Astrocyte (in vitro differentiated cells and primary cell): ENCODE measurements around the gene TMEM45B. TPM values are rescaled to one million over a fixed set of nuclear protein-coding genes. Genes with fewer than 3 reads are reported as not detected.
"Not testable (repeated sequence)": the region's sequence is repeated elsewhere in the genome, so short reads cannot be mapped to it uniquely, and the experiment has no call there.

Experiments used
- DNase-seq: peaks from one replicate; pipeline ENCODE4 v3.0.0-alpha.2; 2010; ENCODE audit warnings: low read depth
- FAIRE-seq: peaks from 2 replicates; lab custom pipeline; 2011; peaks lifted over from hg19 to GRCh38; lab: Jason Lieb, UNC
- H2AFZ ChIP-seq: 2 replicates; pipeline ENCODE4 v1.6.0; 2012; ENCODE audit warnings: low read depth, low read length, inconsistent platforms
- H3K27ac ChIP-seq: 2 replicates; pipeline ENCODE4 v1.5.1; 2011; ENCODE audit warnings: low read depth, low read length, inconsistent platforms
- H3K27me3 ChIP-seq: 2 replicates; pipeline ENCODE4 v1.6.0; 2011; ENCODE audit warnings: low read length, inconsistent platforms; ENCODE audit not compliant: insufficient read depth
- H3K36me3 ChIP-seq: 2 replicates; pipeline ENCODE4 v1.5.1; 2011; ENCODE audit warnings: low read length, inconsistent platforms; ENCODE audit not compliant: insufficient read depth
- H3K4me1 ChIP-seq: 2 replicates; pipeline ENCODE4 v1.5.1; 2011; ENCODE audit warnings: low read length, inconsistent platforms; ENCODE audit not compliant: insufficient read depth
- H3K4me2 ChIP-seq: 2 replicates; pipeline ENCODE4 v1.6.0; 2012; ENCODE audit warnings: low read length, inconsistent platforms
- H3K4me3 ChIP-seq: 2 replicates; pipeline ENCODE4 v1.5.1; 2011; ENCODE audit warnings: low read depth, mild to moderate bottlenecking, low read length, inconsistent platforms; ENCODE audit not compliant: insufficient read depth
- H3K79me2 ChIP-seq: 2 replicates; pipeline ENCODE4 v1.6.0; 2012; ENCODE audit warnings: mild to moderate bottlenecking, low read length, inconsistent platforms; ENCODE audit not compliant: insufficient read depth
- H3K9ac ChIP-seq: 2 replicates; pipeline ENCODE4 v1.6.0; 2012; ENCODE audit warnings: mild to moderate bottlenecking, low read length, inconsistent platforms
- H3K9me3 ChIP-seq: 2 replicates; pipeline ENCODE4 v1.5.1; 2012; ENCODE audit warnings: low read depth, mild to moderate bottlenecking, low read length, inconsistent platforms; ENCODE audit not compliant: insufficient read depth
- H4K20me1 ChIP-seq: 2 replicates; pipeline ENCODE4 v1.6.0; 2012; ENCODE audit warnings: low read length, inconsistent platforms; ENCODE audit not compliant: insufficient read depth
- H3K27ac Mint-ChIP-seq: one replicate; pipeline ENCODE4 v1.8.0; 2021; ENCODE audit warnings: mild to moderate bottlenecking, mixed read lengths; ENCODE audit not compliant: unreplicated experiment
- H3K27me3 Mint-ChIP-seq: one replicate; pipeline ENCODE4 v1.8.0; 2021; ENCODE audit warnings: low read depth, mixed read lengths; ENCODE audit not compliant: unreplicated experiment
- H3K36me3 Mint-ChIP-seq: one replicate; pipeline ENCODE4 v1.8.0; 2021; ENCODE audit warnings: low read depth, mixed read lengths; ENCODE audit not compliant: unreplicated experiment
- H3K4me1 Mint-ChIP-seq: one replicate; pipeline ENCODE4 v1.8.0; 2021; ENCODE audit warnings: low read depth, mixed read lengths; ENCODE audit not compliant: unreplicated experiment
- H3K4me3 Mint-ChIP-seq: one replicate; pipeline ENCODE4 v1.8.0; 2021; ENCODE audit warnings: mild to moderate bottlenecking, moderate library complexity, mixed read lengths; ENCODE audit not compliant: unreplicated experiment
- H3K9me3 Mint-ChIP-seq: one replicate; pipeline ENCODE4 v1.8.0; 2021; ENCODE audit warnings: mild to moderate bottlenecking, mixed read lengths; ENCODE audit not compliant: unreplicated experiment
- CTCF ChIP-seq: IDR thresholded peaks from 2 replicates; pipeline ENCODE4 v1.5.1; 2011; ENCODE audit warnings: low read depth, mild to moderate bottlenecking, inconsistent platforms, low read length, moderate library complexity; ENCODE audit not compliant: insufficient read depth
- EZH2 ChIP-seq: IDR thresholded peaks from 2 replicates; pipeline ENCODE4 v1.6.1; 2012; ENCODE audit warnings: mild to moderate bottlenecking, low read length, inconsistent platforms; ENCODE audit not compliant: insufficient read depth
- total RNA-seq: library from RNA; stranded (reverse); gene quantifications from 2 replicates; pipeline ENCODE4 v1.2.1, GENCODE V29; 2021

Gene TMEM45B
- total RNA-seq, 1 donor from 2014 or later: not detected

- not testable (repeated sequence) for H3K36me3 ChIP-seq, H3K4me1 Mint-ChIP-seq, H2AFZ ChIP-seq, H3K36me3 Mint-ChIP-seq, H3K27ac Mint-ChIP-seq, H3K4me3 ChIP-seq, H3K4me3 Mint-ChIP-seq, H4K20me1 ChIP-seq, H3K79me2 ChIP-seq, H3K9me3 ChIP-seq, H3K4me1 ChIP-seq, H3K9ac ChIP-seq, H3K27ac ChIP-seq, H3K27me3 Mint-ChIP-seq, FAIRE-seq, H3K9me3 Mint-ChIP-seq, H3K4me2 ChIP-seq, DNase-seq, H3K27me3 ChIP-seq
Observed at GRCh38 chr11:129823799-129824198, 8.2 kb downstream of the TMEM45B start.

GRCh38 chr11:129825380-129825779, 9.7 kb downstream of the TMEM45B start:
- peak; percentile 52 for FAIRE-seq
- Histone ChIP-seq H3K4me2 (no peak overlapping the region), H3K4me3 (no peak overlapping the region), H3K4me1 (no peaks in the 10 kb centered on the region), H3K36me3 (no peaks in the 10 kb centered on the region), H2AFZ (no peak overlapping the region), H3K9ac (no peak overlapping the region), H3K27ac (no peak overlapping the region), H3K9me3 (no peaks in the 10 kb centered on the region), H3K27me3 (no peaks in the 10 kb centered on the region), H3K79me2 (no peaks in the 10 kb centered on the region), H4K20me1 (no peaks in the 10 kb centered on the region)
- Mint-ChIP-seq H3K27ac (no peak overlapping the region), H3K9me3 (no peaks in the 10 kb centered on the region), H3K36me3 (no peaks in the 10 kb centered on the region), H3K4me3 (no peak overlapping the region), H3K27me3 (no peaks in the 10 kb centered on the region), H3K4me1 (no peaks in the 10 kb centered on the region)
- TF ChIP-seq EZH2: no peak
- no peak for TF ChIP-seq CTCF
- DNase-seq: peak; percentile 4

- Histone ChIP-seq H3K9ac (no peak overlapping the region), H3K9me3 (no peaks in the 10 kb centered on the region), H3K27ac (no peak overlapping the region), H3K4me2 (no peak overlapping the region), H4K20me1 (no peaks in the 10 kb centered on the region), H3K36me3 (no peaks in the 10 kb centered on the region), H3K79me2 (no peaks in the 10 kb centered on the region), H3K27me3 (no peaks in the 10 kb centered on the region), H3K4me1 (no peaks in the 10 kb centered on the region), H3K4me3 (no peak overlapping the region), H2AFZ (no peak overlapping the region)
- Mint-ChIP-seq H3K4me3 (no peak overlapping the region), H3K27ac (no peak overlapping the region), H3K36me3 (no peaks in the 10 kb centered on the region), H3K9me3 (no peaks in the 10 kb centered on the region), H3K4me1 (no peaks in the 10 kb centered on the region), H3K27me3 (no peaks in the 10 kb centered on the region)
- FAIRE-seq (no peak), DNase-seq (no peak)
- TF ChIP-seq CTCF (no peak), EZH2 (no peak)
Observed at GRCh38 chr11:129828301-129828836, 12.7 kb downstream of the TMEM45B start.

GRCh38 chr11:129829497-129829896, 13.8 kb downstream of the TMEM45B start:
- H3K4me1 ChIP-seq, H3K36me3 ChIP-seq, DNase-seq, H3K79me2 ChIP-seq, FAIRE-seq, H3K27me3 ChIP-seq, H4K20me1 ChIP-seq, H3K4me3 Mint-ChIP-seq, H3K9me3 Mint-ChIP-seq, H3K4me3 ChIP-seq, H2AFZ ChIP-seq, H3K27me3 Mint-ChIP-seq, H3K36me3 Mint-ChIP-seq, H3K27ac Mint-ChIP-seq, H3K4me2 ChIP-seq, H3K4me1 Mint-ChIP-seq, H3K9me3 ChIP-seq, H3K9ac ChIP-seq, H3K27ac ChIP-seq: not testable (repeated sequence)

- not testable (repeated sequence) for FAIRE-seq, H3K79me2 ChIP-seq, H3K36me3 Mint-ChIP-seq, DNase-seq, H3K4me2 ChIP-seq, H3K4me1 Mint-ChIP-seq, H2AFZ ChIP-seq, H3K9me3 Mint-ChIP-seq, H3K27me3 Mint-ChIP-seq, H3K4me1 ChIP-seq, H4K20me1 ChIP-seq, H3K4me3 ChIP-seq, H3K27ac Mint-ChIP-seq, H3K27me3 ChIP-seq, H3K9ac ChIP-seq, H3K36me3 ChIP-seq, H3K4me3 Mint-ChIP-seq, H3K9me3 ChIP-seq, H3K27ac ChIP-seq
Observed at GRCh38 chr11:129831227-129831626, 15.6 kb downstream of the TMEM45B start.
